Spinal cord (tissue), 10 donors: Measurements from ENCODE around the gene CENPH. TPM values are rescaled to one million over a fixed set of nuclear protein-coding genes. Genes with fewer than 3 reads are reported as not detected.
"Not testable (repeated sequence)": the region's sequence is repeated elsewhere in the genome, so short reads cannot be mapped to it uniquely, and the experiment has no call there.

Experiments
- DNase-seq, 6 donors: peaks; one replicate each; pipeline versions ENCODE4 v3.0.0 to v3.0.0-alpha.2; 2013 to 2015; ENCODE audit warnings: low spot score in 6 of 6, low read depth in 4 of 6
- H3K27ac ChIP-seq: one replicate; pipeline ENCODE4 v1.5.1; 2013; ENCODE audit warnings: low read depth, low read length, control low read depth
- H3K27me3 ChIP-seq: one replicate; pipeline ENCODE4 v1.6.1; 2013; ENCODE audit warnings: low read length; ENCODE audit not compliant: control insufficient read depth, insufficient read depth
- H3K36me3 ChIP-seq: one replicate; pipeline ENCODE4 v1.6.1; 2013; ENCODE audit warnings: low read length; ENCODE audit not compliant: control insufficient read depth, insufficient read depth
- H3K4me1 ChIP-seq: one replicate; pipeline ENCODE4 v1.6.1; 2013; ENCODE audit warnings: low read length; ENCODE audit not compliant: control insufficient read depth, insufficient read depth
- H3K4me3 ChIP-seq: one replicate; pipeline ENCODE4 v1.5.1; 2013; ENCODE audit warnings: low read depth, low read length, control low read depth
- H3K9me3 ChIP-seq: one replicate; pipeline ENCODE4 v1.6.1; 2013; ENCODE audit warnings: low read length; ENCODE audit not compliant: control insufficient read depth, insufficient read depth
- WGBS: methylation state at CpG from one replicate; pipeline ENCODE4 v1.1.5; 2013; ENCODE audit warnings: missing lambda C conversion rate; ENCODE audit not compliant: insufficient coverage; 5-methylcytosine and 5-hydroxymethylcytosine counted together
- long read RNA-seq, 4 donors: transcript quantifications; one replicate each; lab custom pipeline, GENCODE V29; 2026
- polyA plus RNA-seq, 2 donors: library from polyadenylated mRNA; unstranded; fragments of 120-200 nt; gene quantifications; one replicate each; pipeline ENCODE4 v1.2.1, GENCODE V29; 2013; ENCODE audit not compliant: insufficient read length in 2 of 2
- total RNA-seq, 2 donors: library from RNA; depleted of rRNA in 1 of 2; stranded (reverse); fragments of 120-200 nt in 1 of 2; fragments of >200 nt in 1 of 2; gene quantifications; one replicate each; pipeline versions ENCODE4 v1.2.3 to v1.2.4, GENCODE V29; 2013 to 2014
- donor health status: healthy.

CENPH gene, protein sequence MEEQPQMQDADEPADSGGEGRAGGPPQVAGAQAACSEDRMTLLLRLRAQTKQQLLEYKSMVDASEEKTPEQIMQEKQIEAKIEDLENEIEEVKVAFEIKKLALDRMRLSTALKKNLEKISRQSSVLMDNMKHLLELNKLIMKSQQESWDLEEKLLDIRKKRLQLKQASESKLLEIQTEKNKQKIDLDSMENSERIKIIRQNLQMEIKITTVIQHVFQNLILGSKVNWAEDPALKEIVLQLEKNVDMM
- 10 to 100 TPM in 1 of 2 donors, 1 to 10 TPM in 1; 7.9 to 11.8 TPM for total RNA-seq
- 10 to 100 TPM; 15.3 to 17.8 TPM for polyA plus RNA-seq
- long read RNA-seq, donor 1, partial matches to known transcripts: 0 of 5 reads
- long read RNA-seq, donor 1, other reads (novel, unspliced or antisense): 0 of 5 reads
- long read RNA-seq, donor 2, partial matches to known transcripts: 0 of 4 reads
- long read RNA-seq, donor 2, other reads (novel, unspliced or antisense): 0 of 4 reads
- long read RNA-seq, donor 3, partial matches to known transcripts: 0 of 4 reads
- long read RNA-seq, donor 3, other reads (novel, unspliced or antisense): 0 of 4 reads
- long read RNA-seq, donor 4, transcript CENPH-201 (9 exons, 1,389 nt): major isoform, 14 of 21 reads
- long read RNA-seq, donor 4, partial matches to known transcripts: 6 of 21 reads
- long read RNA-seq, donor 4, other reads (novel, unspliced or antisense): 0 of 21 reads

DNA sequence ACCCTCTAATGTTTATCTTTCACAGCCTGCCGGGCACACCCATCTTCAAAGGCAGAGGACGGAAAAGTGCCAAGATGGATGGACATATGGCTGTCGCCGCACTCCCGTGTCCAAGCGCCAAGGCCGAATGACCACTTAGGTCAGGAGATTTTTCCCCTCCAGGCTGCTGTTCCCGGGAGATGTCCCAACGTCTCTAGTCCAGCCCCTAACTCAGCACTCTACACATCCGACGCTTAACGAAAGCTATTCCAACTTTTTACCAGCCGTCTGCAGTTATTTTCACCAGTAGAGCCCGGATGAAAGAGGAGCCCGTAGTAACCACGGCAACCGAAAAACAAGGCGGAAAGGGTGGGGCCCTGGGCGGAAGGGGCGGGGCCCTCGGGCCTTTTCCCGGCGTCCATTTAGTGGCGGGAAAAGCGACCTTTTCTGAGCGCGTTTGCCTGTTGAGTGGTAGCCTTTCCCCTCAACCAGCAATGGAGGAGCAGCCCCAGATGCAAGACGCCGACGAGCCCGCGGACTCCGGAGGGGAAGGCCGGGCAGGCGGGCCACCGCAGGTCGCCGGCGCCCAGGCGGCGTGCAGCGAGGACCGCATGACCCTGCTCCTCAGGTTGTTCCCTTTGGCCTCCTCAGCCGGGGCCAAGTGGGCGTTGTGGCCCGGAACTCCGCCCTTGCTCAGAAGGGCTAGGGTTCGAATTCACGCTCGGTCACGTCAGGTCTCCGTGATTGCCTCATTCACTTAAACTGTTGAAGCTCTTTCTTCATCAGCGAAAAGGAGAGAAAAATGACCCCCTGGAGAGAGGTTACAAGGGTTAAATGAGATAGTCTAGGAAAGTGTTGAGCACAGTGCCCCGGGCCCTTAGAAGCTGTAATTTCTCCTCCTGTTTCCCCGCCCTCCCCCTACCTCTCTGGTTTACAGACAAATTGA lies at the start of gene CENPH:
CENPH (plus strand) TSS at position 422 of the 925 bp plus-strand sequence; CDS start at position 474, 52 bp downstream.
- H3K27ac ChIP-seq: peak within 1 kb of the TSS; percentile 96
- peak; percentile 83 to 97 (median 90) for DNase-seq
- peaks cover 11% of the 10 kb centered on the region for H3K4me1 ChIP-seq
- H3K36me3 ChIP-seq: peaks cover 4% of the 10 kb centered on the region
- no peaks in the 10 kb centered on the region for H3K27me3 ChIP-seq
- peak within 1 kb of the TSS; percentile 96 for H3K4me3 ChIP-seq
- under 1% methylated on average over 48 of the region's 55 CpGs for WGBS
- H3K9me3 ChIP-seq: no peaks in the 10 kb centered on the region

DNA sequence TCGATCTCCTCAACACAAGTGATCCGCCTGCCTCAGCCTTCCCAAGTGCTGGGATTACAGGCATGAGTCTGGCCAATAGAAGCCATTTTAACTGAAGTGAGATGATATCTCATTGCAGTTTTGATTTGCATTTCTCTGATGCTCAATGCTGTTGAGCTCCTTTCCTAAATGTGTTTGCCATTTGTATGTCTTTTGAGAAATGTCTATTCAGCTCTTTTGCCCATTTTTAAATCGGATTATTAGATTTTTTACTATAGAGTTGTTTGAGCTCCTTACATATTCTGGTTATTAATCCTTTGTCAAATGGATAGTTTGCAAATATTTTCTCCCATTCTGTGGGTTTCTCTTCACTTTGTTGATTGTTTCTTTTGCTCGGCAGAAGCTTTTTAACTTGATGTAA lies 49.1 kb upstream of the CENPH start:
- not testable (repeated sequence) for H3K27me3 ChIP-seq, DNase-seq, H3K4me3 ChIP-seq, H3K27ac ChIP-seq, H3K36me3 ChIP-seq, H3K4me1 ChIP-seq, H3K9me3 ChIP-seq
- WGBS: 100% methylated on average over 2 of the region's 4 CpGs

DNA sequence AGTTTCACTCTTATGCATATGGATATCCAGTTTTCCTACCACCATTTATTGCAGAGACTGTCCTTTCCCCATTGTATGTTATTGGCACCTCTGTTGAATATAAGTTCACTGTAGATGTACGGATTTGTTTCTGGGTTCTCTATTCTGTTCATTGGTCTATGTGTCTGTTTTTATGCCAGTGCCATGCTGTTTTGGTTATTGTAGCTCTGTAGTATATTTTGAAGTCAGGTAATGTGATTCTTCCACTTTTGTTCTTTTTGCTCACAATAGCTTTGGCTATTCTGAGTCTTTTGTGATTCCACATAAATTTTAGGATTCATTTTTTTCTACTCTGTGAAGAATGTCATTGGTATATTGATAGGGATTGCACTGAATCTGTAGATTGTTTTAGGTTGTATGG lies 48.6 kb upstream of the CENPH start:
- H3K4me1 ChIP-seq: no peaks in the 10 kb centered on the region
- no peak overlapping the region for H3K27ac ChIP-seq
- no peaks in the 10 kb centered on the region for H3K36me3 ChIP-seq
- DNase-seq: no peak
- H3K9me3 ChIP-seq: peaks cover 5% of the 10 kb centered on the region
- WGBS: no CpG with 5 or more reads among the region's 1 CpG
- no peak overlapping the region for H3K4me3 ChIP-seq
- no peaks in the 10 kb centered on the region for H3K27me3 ChIP-seq

DNA sequence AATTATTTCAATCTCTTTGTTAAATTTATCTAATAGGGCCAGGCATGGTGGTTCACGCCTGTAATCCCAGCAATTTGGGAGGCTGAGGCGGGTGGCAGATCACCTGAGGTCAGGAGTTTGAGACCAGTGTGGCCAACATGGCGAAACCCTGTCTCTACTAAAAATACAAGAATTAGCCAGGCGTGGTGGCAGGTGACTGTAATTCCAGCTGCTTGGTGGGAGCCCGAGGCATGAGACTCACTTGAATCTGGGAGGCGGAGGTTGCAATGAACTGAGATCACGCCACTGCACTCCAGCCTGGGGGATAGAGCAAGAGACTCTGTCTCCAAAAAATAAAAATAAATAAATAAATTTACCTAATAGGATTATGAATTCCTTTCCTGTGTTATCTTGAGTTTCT lies 40.8 kb upstream of the CENPH start:
- not testable (repeated sequence) for H3K9me3 ChIP-seq, H3K4me1 ChIP-seq, H3K27me3 ChIP-seq, DNase-seq, H3K27ac ChIP-seq, H3K4me3 ChIP-seq, H3K36me3 ChIP-seq
- WGBS: 96% methylated on average over 3 of the region's 7 CpGs

DNA sequence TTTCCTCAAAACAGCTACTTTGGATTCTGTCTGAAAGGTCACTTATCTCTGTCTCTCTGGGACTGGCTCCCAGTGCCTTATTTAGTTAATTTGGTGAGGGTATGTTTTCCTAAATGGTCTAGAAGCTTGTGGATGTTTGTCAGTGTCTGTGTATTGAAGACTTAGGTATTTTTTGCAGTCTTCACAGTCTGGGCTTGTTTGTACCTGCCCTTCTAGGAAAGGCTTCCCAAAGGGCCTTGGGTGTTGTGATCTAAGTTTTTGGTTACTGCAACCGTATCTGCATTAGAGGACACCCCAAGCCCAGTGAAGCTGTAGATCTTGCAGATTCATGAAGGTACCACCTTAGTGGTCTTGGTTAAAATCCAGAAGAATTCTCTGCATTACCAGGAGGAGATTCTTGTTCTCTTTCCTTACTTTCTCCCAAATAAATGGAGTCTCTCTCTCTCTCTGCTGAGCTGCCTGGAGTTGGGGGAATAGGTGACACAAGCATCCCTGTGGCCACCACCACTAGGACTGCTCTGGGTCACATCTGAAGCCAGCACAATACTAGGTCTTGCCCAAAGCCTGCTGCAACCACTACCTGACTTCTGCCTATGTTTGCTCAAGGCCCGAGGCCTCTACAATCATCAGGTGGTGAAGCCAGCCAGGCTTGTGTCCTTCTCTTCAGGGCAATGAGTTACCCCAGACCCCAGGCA lies 40.3 kb upstream of the CENPH start:
- H3K4me1 ChIP-seq: no peaks in the 10 kb centered on the region
- no peak for DNase-seq
- WGBS: 100% methylated on average over 2 of the region's 2 CpGs
- peaks cover 2% of the 10 kb centered on the region for H3K36me3 ChIP-seq
- no peak overlapping the region for H3K4me3 ChIP-seq
- no peaks in the 10 kb centered on the region for H3K9me3 ChIP-seq
- H3K27ac ChIP-seq: no peak overlapping the region
- H3K27me3 ChIP-seq: no peaks in the 10 kb centered on the region

DNA sequence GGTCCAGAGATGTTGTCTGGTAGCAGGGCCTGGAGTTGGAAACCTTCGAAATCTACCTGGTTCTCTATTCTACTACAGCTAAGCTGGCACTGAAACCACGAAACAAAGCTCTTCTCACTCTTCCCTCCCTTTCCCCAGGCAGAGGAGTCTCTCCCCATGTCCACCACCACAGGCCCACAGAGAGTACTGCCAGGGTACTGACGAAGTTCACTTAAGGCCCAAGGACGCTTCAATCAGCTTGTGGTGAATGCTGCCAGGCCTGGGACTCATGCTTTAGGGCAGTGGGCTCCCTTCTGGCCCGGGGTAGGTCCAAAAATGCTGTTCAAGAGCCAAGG lies 39.7 kb upstream of the CENPH start:
- Histone ChIP-seq H3K9me3 (no peaks in the 10 kb centered on the region), H3K27me3 (no peaks in the 10 kb centered on the region), H3K4me1 (no peaks in the 10 kb centered on the region), H3K36me3 (peaks cover 2% of the 10 kb centered on the region), H3K4me3 (no peak overlapping the region), H3K27ac (no peak overlapping the region)
- 90% methylated on average over 5 of the region's 5 CpGs for WGBS
- no peak for DNase-seq

DNA sequence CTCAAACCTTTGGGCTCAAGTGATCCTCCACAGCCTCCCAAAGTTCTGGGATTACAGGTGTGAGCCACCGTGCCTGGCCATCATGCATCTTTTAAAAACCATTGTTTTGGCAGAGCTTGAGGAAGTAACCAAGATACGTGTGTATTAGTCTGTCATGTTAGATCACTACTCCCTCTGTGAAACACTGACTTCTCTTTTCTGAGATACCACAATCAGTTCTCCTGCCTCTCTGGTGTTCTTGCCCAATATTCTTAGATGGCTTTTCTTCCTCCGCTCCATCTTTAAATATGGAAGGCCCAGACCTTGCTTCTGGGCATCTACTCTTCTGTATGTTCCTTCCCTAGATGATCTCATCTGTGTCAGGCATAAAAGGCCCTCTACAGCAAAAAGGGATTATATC lies 36.7 kb upstream of the CENPH start:
- Histone ChIP-seq H3K4me1 (no peaks in the 10 kb centered on the region), H3K4me3 (no peak overlapping the region), H3K27me3 (no peaks in the 10 kb centered on the region), H3K36me3 (peaks cover 2% of the 10 kb centered on the region), H3K27ac (no peak overlapping the region), H3K9me3 (no peaks in the 10 kb centered on the region)
- 100% methylated on average over 1 of the region's 3 CpGs for WGBS
- no peak for DNase-seq

DNA sequence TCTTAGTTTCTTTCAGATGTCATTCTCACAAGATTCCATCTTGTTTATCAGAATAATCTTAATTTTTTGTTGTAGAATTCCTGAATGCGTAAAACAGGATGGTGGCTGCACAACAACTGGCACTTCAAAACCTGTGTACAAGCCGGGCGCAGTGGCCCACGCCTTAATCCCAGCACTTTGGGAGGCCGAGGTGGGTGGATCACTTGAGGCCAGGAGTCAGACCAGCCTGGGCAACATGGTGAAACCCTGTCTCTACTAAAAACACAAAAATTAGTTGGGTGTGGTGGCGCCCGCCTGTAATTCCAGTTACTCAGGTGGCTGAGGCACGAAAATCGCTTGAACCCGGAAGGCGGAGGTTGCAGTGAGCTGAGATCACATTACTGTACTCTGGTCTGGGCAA lies 32.9 kb upstream of the CENPH start:
- no peaks in the 10 kb centered on the region for H3K27me3 ChIP-seq
- no peaks in the 10 kb centered on the region for H3K36me3 ChIP-seq
- no peak overlapping the region for H3K4me3 ChIP-seq
- H3K27ac ChIP-seq: no peak overlapping the region
- no peak for DNase-seq
- 100% methylated on average over 1 of the region's 11 CpGs for WGBS
- no peaks in the 10 kb centered on the region for H3K4me1 ChIP-seq
- no peaks in the 10 kb centered on the region for H3K9me3 ChIP-seq

DNA sequence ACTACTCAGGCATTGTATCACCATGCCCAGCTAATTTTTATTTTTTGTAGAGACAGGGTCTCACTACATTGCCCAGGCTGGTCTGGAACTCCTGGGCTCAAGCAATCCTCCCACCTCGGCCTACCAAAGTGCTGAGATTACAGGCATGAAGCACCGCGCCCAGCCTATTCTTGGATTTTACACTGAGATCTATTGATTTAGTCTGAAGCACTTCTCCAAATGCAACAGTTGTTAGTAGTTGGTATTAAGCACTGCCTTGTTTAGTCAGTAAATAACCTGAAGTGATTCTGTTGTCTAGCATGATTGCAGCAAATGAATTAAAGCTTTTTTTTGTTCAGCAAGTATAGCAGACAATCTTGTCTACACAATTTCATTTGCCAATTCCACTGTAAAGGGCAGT lies 31.3 kb upstream of the CENPH start:
- DNase-seq: no peak
- no peak overlapping the region for H3K27ac ChIP-seq
- no CpG with 5 or more reads among the region's 3 CpGs for WGBS
- H3K27me3 ChIP-seq: no peaks in the 10 kb centered on the region
- H3K36me3 ChIP-seq: no peaks in the 10 kb centered on the region
- H3K4me3 ChIP-seq: no peak overlapping the region
- no peaks in the 10 kb centered on the region for H3K9me3 ChIP-seq
- H3K4me1 ChIP-seq: no peaks in the 10 kb centered on the region
